ENCODE measurements around the gene AP3B1. TPM values are rescaled to one million over a fixed set of nuclear protein-coding genes. Genes with fewer than 3 reads are reported as not detected.
"Not testable (repeated sequence)": the region's sequence is repeated elsewhere in the genome, so short reads cannot be mapped to it uniquely, and the experiment has no call there.

Gene AP3B1
- polyA plus RNA-seq, 4 donors, result 62.3 to 79.2 (median 73.6) TPM

GRCh38 chr5:78182838-78183237 is 111.7 kb downstream of the AP3B1 start:
- no peak for DNase-seq (ENCODE audit: low read depth in 4 of 4, low spot score in 2 of 4)

GRCh38 chr5:78178356-78178755 is 116.1 kb downstream of the AP3B1 start:
- DNase-seq (ENCODE audit: low read depth in 4 of 4, low spot score in 2 of 4), result no peak

- not testable (repeated sequence) for DNase-seq (ENCODE audit: low read depth in 4 of 4, low spot score in 2 of 4)
Observed at GRCh38 chr5:78170335-78170734, 124.2 kb downstream of the AP3B1 start.

- peak in 2 of 4 donors; percentile 4 to 6 for DNase-seq (ENCODE audit: low read depth in 4 of 4, low spot score in 2 of 4)
Observed at GRCh38 chr5:78162253-78162862, 132.1 kb downstream of the AP3B1 start.

- no peak for DNase-seq (ENCODE audit: low read depth in 4 of 4, low spot score in 2 of 4)
Observed at GRCh38 chr5:78157001-78157400, 137.5 kb downstream of the AP3B1 start.

- DNase-seq (ENCODE audit: low read depth in 4 of 4, low spot score in 2 of 4), result no peak
Observed at GRCh38 chr5:78151594-78152271, 142.8 kb downstream of the AP3B1 start.

- no peak for DNase-seq (ENCODE audit: low read depth in 4 of 4, low spot score in 2 of 4)
Observed at GRCh38 chr5:78137290-78137689, 157.2 kb downstream of the AP3B1 start.

GRCh38 chr5:78133423-78133822 is 161.1 kb downstream of the AP3B1 start:
- no peak for DNase-seq (ENCODE audit: low read depth in 4 of 4, low spot score in 2 of 4)

DNA sequence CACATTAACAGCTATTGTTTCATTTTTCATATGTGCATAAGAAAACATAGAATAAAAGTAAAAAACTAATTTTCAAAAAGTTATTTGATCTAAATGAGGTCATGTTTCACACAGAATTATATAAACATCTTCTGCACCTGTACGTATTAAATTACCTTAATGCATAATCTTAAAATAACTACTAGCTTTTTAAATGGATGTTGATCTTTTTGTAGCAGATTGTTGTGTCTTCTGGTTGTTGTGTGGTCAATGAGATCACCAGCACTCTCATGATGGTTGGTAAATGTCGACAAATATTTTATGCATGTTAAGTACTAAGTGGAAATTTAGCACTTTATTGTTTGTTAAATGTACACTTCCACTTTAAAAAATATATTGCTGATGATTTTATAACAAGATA is 162.0 kb downstream of the AP3B1 start:
- no peak for DNase-seq (ENCODE audit: low read depth in 4 of 4, low spot score in 2 of 4)

DNA sequence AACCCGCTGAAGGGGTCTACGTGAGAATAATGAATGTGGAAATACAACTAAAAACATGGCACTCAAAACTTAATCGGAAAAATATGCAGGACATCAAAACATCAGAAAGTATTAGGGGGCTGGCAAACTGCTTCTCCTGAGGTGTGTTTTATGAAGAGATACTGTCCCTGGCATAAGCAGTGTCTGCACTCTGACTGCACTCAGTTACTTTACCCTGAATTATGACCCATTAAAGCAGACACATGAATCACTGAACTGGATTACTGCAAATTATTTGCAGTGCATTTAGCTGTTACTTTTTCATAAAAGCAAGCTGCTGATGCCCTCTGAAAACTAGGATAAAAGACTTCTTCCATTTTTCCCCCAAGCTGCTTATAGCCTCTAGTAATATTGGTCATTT is 164.9 kb downstream of the AP3B1 start:
- DNase-seq (ENCODE audit: low read depth in 4 of 4, low spot score in 2 of 4), result no peak

- DNase-seq (ENCODE audit: low read depth in 4 of 4, low spot score in 2 of 4), result no peak
Observed at GRCh38 chr5:78127875-78128274, 166.6 kb downstream of the AP3B1 start.

DNA sequence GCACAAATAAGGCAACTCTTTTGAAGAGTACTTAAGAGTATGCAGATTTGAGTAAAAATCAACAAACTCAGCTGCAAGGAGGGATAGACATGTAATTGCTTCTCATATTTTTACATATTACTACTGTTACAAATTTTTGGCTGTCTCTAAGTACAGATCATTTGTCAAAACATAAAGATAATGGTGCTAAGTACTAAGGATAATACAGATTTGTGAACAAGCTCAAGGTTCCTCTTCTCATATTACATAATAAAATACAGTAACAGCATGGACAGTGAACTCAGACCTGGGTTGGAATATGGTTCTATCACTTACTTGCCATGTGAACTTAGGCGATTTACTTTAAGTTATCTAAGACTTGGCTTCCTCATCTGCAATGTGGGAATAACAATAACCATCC is 168.0 kb downstream of the AP3B1 start:
- DNase-seq (ENCODE audit: low read depth in 4 of 4, low spot score in 2 of 4), result no peak

DNA sequence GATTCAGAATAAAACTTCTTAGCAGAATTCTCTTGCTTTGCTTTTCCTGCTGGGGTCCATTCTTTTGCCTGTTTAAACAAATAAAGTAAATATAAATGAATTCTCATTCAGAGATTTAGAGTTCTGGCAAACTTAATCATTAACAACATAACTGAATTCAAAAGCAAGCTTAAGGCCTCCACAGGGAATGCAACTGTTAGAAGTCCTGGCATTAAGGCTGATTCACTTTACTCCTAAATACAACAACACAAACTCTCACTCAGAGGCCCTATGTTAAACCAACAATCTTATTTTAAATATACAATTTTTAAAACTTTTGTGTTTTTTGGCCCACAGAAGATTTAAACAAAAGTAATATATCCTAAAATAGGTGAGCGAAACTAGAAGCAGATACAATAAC is 178.3 kb downstream of the AP3B1 start:
- no peak for DNase-seq (ENCODE audit: low read depth in 4 of 4, low spot score in 2 of 4)

GRCh38 chr5:78113689-78114264 is 180.7 kb downstream of the AP3B1 start:
- DNase-seq (ENCODE audit: low read depth in 4 of 4, low spot score in 2 of 4), result no peak

DNA sequence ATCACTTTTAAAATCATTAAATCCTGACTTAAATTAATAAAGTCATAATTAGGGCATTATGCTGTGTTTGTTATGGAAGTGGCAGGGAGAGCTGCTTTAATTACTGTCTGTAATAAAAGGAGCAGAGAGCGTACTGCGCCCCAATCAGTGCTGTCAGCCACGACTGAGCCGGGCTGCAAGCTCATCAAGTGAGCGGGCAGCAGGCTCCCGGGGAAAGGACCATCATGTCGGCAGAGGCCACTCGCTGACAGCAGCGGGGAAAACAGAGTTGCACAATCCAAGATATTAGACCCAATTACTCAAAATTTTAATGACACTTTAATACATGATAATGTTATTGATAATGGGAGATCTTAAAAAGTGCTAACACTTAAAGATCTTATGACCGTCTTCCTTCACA is 181.6 kb downstream of the AP3B1 start:
- DNase-seq (ENCODE audit: low read depth in 4 of 4, low spot score in 2 of 4), result no peak

- no peak for DNase-seq (ENCODE audit: low read depth in 4 of 4, low spot score in 2 of 4)
Observed at GRCh38 chr5:78109891-78110324, 184.6 kb downstream of the AP3B1 start.

- no peak for DNase-seq (ENCODE audit: low read depth in 4 of 4, low spot score in 2 of 4)
Observed at GRCh38 chr5:78108564-78108963, 185.9 kb downstream of the AP3B1 start.

DNA sequence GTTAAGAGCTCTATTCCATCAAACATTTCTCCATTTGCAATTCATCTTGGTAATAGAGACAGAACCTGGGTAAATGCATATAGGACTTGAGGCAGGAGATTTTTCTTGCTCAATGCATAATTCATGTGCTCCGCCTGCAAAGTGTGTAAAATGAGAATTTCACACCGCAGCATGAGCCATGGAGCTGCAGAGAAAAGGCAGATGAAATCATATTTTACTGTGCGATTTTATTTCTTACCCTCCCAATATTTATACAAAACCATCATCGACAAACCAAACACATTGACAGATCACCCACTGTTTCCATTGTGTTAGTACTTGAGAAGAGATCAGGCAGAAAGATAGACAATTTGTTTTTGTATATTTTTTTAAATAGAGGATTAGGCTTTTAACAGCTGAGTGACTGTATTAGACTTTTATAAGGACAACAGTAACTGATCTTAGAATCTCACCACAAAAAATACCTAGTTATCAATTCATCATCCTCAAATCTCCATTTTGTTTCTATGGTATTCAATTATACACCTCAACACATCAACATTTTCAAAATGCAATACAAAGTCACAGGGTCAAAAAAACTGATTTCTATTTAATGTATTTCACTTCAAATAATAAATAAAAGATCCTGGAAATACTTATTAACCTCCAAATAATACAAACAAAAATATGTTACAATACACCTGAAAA is 191.1 kb downstream of the AP3B1 start:
- no peak for DNase-seq (ENCODE audit: low read depth in 4 of 4, low spot score in 2 of 4)

DNA sequence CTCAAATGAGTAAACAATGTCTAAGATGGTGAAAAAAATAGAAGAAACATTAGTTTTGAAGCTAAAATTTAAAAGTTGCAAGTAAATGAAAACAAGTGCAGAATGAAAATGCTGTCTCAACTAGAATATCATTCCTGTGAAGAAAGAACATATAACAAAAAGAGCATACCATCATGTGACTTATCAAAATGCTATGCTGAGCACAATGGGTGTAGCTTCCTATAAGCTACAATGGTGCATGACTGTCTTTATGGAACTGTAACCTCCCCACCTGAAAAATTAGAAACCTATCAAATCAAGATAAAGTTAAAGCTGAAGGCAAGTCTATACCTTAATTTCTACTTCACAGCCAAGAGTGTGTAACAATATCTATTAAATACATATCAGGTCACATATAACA is 192.0 kb downstream of the AP3B1 start:
- DNase-seq (ENCODE audit: low read depth in 4 of 4, low spot score in 2 of 4), result no peak

DNA sequence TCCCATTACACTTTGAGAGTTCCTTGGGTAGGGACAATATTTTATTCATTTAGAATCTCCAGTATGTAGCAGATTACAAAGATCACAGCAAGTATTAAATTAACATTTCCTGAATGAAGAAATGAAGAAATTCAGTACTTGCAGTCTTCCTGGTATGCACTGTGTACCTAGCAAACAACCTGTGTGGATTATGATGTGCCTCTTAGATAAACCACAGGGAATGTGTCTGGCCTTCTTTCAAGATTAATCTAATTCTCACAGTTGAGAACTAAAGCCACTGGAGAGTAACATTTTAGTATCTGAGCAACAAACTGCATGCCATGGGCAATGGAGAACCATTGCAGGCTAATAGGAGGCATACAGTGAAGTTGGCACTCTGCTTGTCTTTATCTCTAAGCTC is 199.4 kb downstream of the AP3B1 start:
- no peak for DNase-seq (ENCODE audit: low read depth in 4 of 4, low spot score in 2 of 4)

DNA sequence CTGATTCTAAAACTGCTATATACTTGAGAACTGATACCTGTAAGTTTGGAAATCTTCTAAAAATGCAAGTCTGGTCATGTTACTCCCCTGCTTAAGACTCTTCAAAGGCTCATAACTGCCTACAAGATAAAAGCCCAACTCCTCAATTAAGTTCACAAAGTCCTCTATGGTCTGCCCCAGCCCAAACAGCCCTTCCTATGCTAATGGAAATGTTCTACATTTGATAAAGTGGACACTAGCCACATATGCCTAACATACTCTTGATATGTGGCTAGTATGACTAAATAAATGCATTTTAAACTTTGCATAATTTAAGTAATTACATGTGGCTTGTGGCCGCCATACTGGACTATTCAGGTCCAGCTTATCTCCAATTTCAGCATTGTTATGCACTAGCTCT is 204.5 kb downstream of the AP3B1 start:
- DNase-seq (ENCODE audit: low read depth in 4 of 4, low spot score in 2 of 4), result no peak

- DNase-seq (ENCODE audit: low read depth in 4 of 4, low spot score in 2 of 4), result no peak
Observed at GRCh38 chr5:78078858-78079257, 215.6 kb downstream of the AP3B1 start.
